MG63 (cell line): ENCODE results near the gene EIF3M. TPM values are rescaled to one million over a fixed set of nuclear protein-coding genes. Genes with fewer than 3 reads are reported as not detected.

ENCODE experiments used
- DNase-seq: peaks from one replicate; pipeline ENCODE4 v3.0.0-alpha.2; 2020
- H3K27me3 ChIP-seq: fragments of 250-450 bp; sonication (Bioruptor Pico); 2 replicates; pipeline ENCODE4 v1.5.1; 2020; ENCODE audit warnings: mild to moderate bottlenecking, moderate library complexity
- H3K36me3 ChIP-seq: fragments of 250-450 bp; sonication (Bioruptor Pico); 2 replicates; pipeline ENCODE4 v1.5.1; 2020; ENCODE audit warnings: mild to moderate bottlenecking, moderate library complexity
- H3K4me3 ChIP-seq: fragments of 250-450 bp; sonication (Bioruptor Pico); 2 replicates; pipeline ENCODE4 v1.5.1; 2020; ENCODE audit warnings: mild to moderate bottlenecking, moderate library complexity
- H3K9me3 ChIP-seq: fragments of 250-450 bp; sonication (Bioruptor Pico); 2 replicates; pipeline ENCODE4 v1.5.1; 2020; ENCODE audit warnings: mild to moderate bottlenecking, moderate library complexity
- total RNA-seq: library from RNA; depleted of rRNA; stranded (reverse); fragments of >200 nt; shearing (Covaris generic); gene quantifications from 2 replicates; pipeline ENCODE4 v1.2.3, GENCODE V29; 2014; ENCODE audit warnings: low replicate concordance; rRNA removed

EIF3M gene
- total RNA-seq, 1 experiment from 2014 or later, result 416 TPM

- Histone ChIP-seq H3K4me3 (no peak overlapping the region), H3K27me3 (no peaks in the 10 kb centered on the region), H3K36me3 (no peaks in the 10 kb centered on the region), H3K9me3 (no peaks in the 10 kb centered on the region)
- peak; percentile 23 for DNase-seq
Measured at GRCh38 chr11:32643526-32643925, 59.9 kb downstream of the EIF3M start.

Other genes starting within 250 kb of the EIF3M start
- gene WT1, start 148.3 kb upstream of the EIF3M start, total RNA-seq, result 0.10 TPM in 1 of 2 replicates, not detected in the other
- not detected in 2 replicates for gene CCDC73, start 210.8 kb downstream of the EIF3M start, total RNA-seq
- 0.13 and 1.4 TPM in 2 replicates for gene PRRG4, start 246.1 kb downstream of the EIF3M start, total RNA-seq